Measurements from ENCODE around the gene KDM1B.

The KDM1B gene

GRCh38 chr6:18240230-18240629 is 85.0 kb downstream of the KDM1B start:
- DNase-seq = no peak

GRCh38 chr6:18241208-18242038 is 86.2 kb downstream of the KDM1B start:
- DNase-seq = no peak

GRCh38 chr6:18242062-18242851 is 87.0 kb downstream of the KDM1B start:
- no peak for DNase-seq

- DNase-seq = no peak
Measured at GRCh38 chr6:18243302-18243893, 88.2 kb downstream of the KDM1B start.

GRCh38 chr6:18244251-18244650 is 89.0 kb downstream of the KDM1B start:
- DNase-seq = no peak

GRCh38 chr6:18245079-18245478 is 89.9 kb downstream of the KDM1B start:
- DNase-seq = no peak

- DNase-seq = no peak
Measured at GRCh38 chr6:18245642-18246041, 90.4 kb downstream of the KDM1B start.

GRCh38 chr6:18246205-18246604 is 91.0 kb downstream of the KDM1B start:
- no peak for DNase-seq

GRCh38 chr6:18247002-18247401 is 91.8 kb downstream of the KDM1B start:
- no peak for DNase-seq

GRCh38 chr6:18248698-18249097 is 93.5 kb downstream of the KDM1B start:
- no peak for DNase-seq

- DNase-seq = no peak
Measured at GRCh38 chr6:18249271-18249670, 94.0 kb downstream of the KDM1B start.

GRCh38 chr6:18253635-18254034 is 98.4 kb downstream of the KDM1B start:
- no peak for DNase-seq

GRCh38 chr6:18254793-18255192 is 99.6 kb downstream of the KDM1B start:
- DNase-seq = no peak

GRCh38 chr6:18259675-18260447 is 104.6 kb downstream of the KDM1B start:
- DNase-seq = no peak

- no peak for DNase-seq
Measured at GRCh38 chr6:18260448-18261106, 105.4 kb downstream of the KDM1B start.

- DNase-seq = no peak
Measured at GRCh38 chr6:18261877-18262276, 106.7 kb downstream of the KDM1B start.

GRCh38 chr6:18262702-18263417 is 107.6 kb downstream of the KDM1B start:
- no peak for DNase-seq

- peak in 1 of 2 donors; percentile 57 for DNase-seq
Measured at GRCh38 chr6:18263418-18264218, 108.4 kb downstream of the KDM1B start.

GRCh38 chr6:18264219-18264922 is 109.1 kb downstream of the KDM1B start, which contains the start of gene DEK:
Gene DEK, minus strand, starts transcription at chr6:18264530. Its CDS starts 543 bp downstream, at chr6:18263987.
- peak; percentile 93 to 96 for DNase-seq

- DNase-seq = no peak
Measured at GRCh38 chr6:18264923-18265377, 109.7 kb downstream of the KDM1B start.
